HepG2 (cell line): ENCODE results near the gene LIMK2. TPM values are rescaled to one million over a fixed set of nuclear protein-coding genes. Genes with fewer than 3 reads are reported as not detected.

ENCODE experiments used
- CCDC6 ChIP-seq: sonication (generic); formaldehyde crosslinking; IDR thresholded peaks from 2 replicates; pipeline ENCODE4 v1.8.1; 2022; ENCODE audit warnings: mild to moderate bottlenecking, missing genetic modification reagents, moderate library complexity
- DBP ChIP-seq: sonication (generic); formaldehyde crosslinking; IDR thresholded peaks from 2 replicates; pipeline ENCODE4 v1.4.0; 2020; ENCODE audit warnings: missing genetic modification reagents; ENCODE audit errors: not compliant biosample characterization
- FOXA3 ChIP-seq: IDR thresholded peaks from 2 replicates; pipeline ENCODE4 v1.6.1; 2016; ENCODE audit warnings: missing genetic modification reagents, missing compliant biosample characterization
- GATA4 ChIP-seq: sonication (generic); IDR thresholded peaks from 2 replicates; pipeline ENCODE4 v1.6.1; 2016; ENCODE audit warnings: antibody characterized with exemption, low read depth, borderline replicate concordance
- HMG20B ChIP-seq: conservative IDR thresholded peaks from 2 replicates; pipeline ENCODE4 v1.6.1; 2016; ENCODE audit warnings: missing genetic modification reagents, missing compliant biosample characterization
- JUN ChIP-seq: sonication (generic); formaldehyde crosslinking; IDR thresholded peaks from 2 replicates; pipeline ENCODE4 v1.4.0; 2020; ENCODE audit warnings: mild to moderate bottlenecking, missing genetic modification reagents
- NR0B2 ChIP-seq: sonication (generic); formaldehyde crosslinking; IDR thresholded peaks from 2 replicates; pipeline ENCODE4 v1.4.0; 2020; ENCODE audit warnings: mild to moderate bottlenecking, missing genetic modification reagents
- NR2C2 ChIP-seq: sonication (generic); formaldehyde crosslinking; IDR thresholded peaks from 2 replicates; pipeline ENCODE4 v1.4.0; 2020; ENCODE audit warnings: missing genetic modification reagents, mild to moderate bottlenecking, moderate library complexity, borderline replicate concordance
- PHF8 ChIP-seq: sonication (generic); formaldehyde crosslinking; IDR thresholded peaks from 2 replicates; pipeline ENCODE4 v1.5.0; 2020; ENCODE audit warnings: missing genetic modification reagents
- RARA ChIP-seq: IDR thresholded peaks from 2 replicates; pipeline ENCODE4 v1.6.1; 2016; ENCODE audit warnings: missing genetic modification reagents, missing compliant biosample characterization
- REPIN1 ChIP-seq: sonication (generic); formaldehyde crosslinking; IDR thresholded peaks from 2 replicates; pipeline ENCODE4 v1.8.0; 2022; ENCODE audit warnings: missing genetic modification reagents, low read depth, mild to moderate bottlenecking, borderline replicate concordance
- REST ChIP-seq, 2 experiments: IDR thresholded peaks; 2 replicates each; pipeline ENCODE4 v1.6.1; 2011 to 2012; ENCODE audit warnings: low read length in 2 of 2, borderline replicate concordance in 1 of 2, low read depth in 1 of 2, mild to moderate bottlenecking in 1 of 2, moderate library complexity in 1 of 2
- SMAD1 ChIP-seq: sonication (generic); formaldehyde crosslinking; IDR thresholded peaks from 2 replicates; pipeline ENCODE4 v1.4.0; 2020; ENCODE audit warnings: missing genetic modification reagents, low read depth, mild to moderate bottlenecking, borderline replicate concordance
- SNAPC2 ChIP-seq: sonication (generic); formaldehyde crosslinking; IDR thresholded peaks from 2 replicates; pipeline ENCODE4 v1.8.1; 2022; ENCODE audit warnings: mild to moderate bottlenecking, missing genetic modification reagents
- SSRP1 ChIP-seq: IDR thresholded peaks from 2 replicates; pipeline ENCODE4 v1.6.1; 2016; ENCODE audit warnings: control low read depth
- STAG1 ChIP-seq: sonication (generic); formaldehyde crosslinking; IDR thresholded peaks from 2 replicates; pipeline ENCODE4 v1.4.0; 2020; ENCODE audit warnings: missing genetic modification reagents
- TOPORS ChIP-seq: sonication (generic); formaldehyde crosslinking; IDR thresholded peaks from 2 replicates; pipeline ENCODE4 v1.8.0; 2023; ENCODE audit warnings: mild to moderate bottlenecking, missing genetic modification reagents
- TSC22D2 ChIP-seq: sonication (generic); formaldehyde crosslinking; IDR thresholded peaks from 2 replicates; pipeline ENCODE4 v1.5.1; 2020; ENCODE audit warnings: missing genetic modification reagents, mild to moderate bottlenecking, borderline replicate concordance
- ZBTB1 ChIP-seq: sonication (generic); formaldehyde crosslinking; IDR thresholded peaks from 2 replicates; pipeline ENCODE4 v1.4.0; 2020; ENCODE audit warnings: missing genetic modification reagents, borderline replicate concordance
- ZBTB20 ChIP-seq: sonication (generic); formaldehyde crosslinking; IDR thresholded peaks from 2 replicates; pipeline ENCODE4 v1.8.1; 2023; ENCODE audit warnings: missing genetic modification reagents, low read depth, mild to moderate bottlenecking, borderline replicate concordance
- ZFP41 ChIP-seq: sonication (generic); formaldehyde crosslinking; IDR thresholded peaks from 2 replicates; pipeline ENCODE4 v1.4.0; 2020; ENCODE audit warnings: mild to moderate bottlenecking, missing genetic modification reagents, borderline replicate concordance
- ZKSCAN1 ChIP-seq: fragments of 150-350 bp; IDR thresholded peaks from 2 replicates; pipeline ENCODE4 v1.6.1; 2014; ENCODE audit warnings: low read length
- ZNF441 ChIP-seq: sonication (generic); formaldehyde crosslinking; IDR thresholded peaks from 2 replicates; pipeline ENCODE4 v1.7.0; 2021; ENCODE audit warnings: missing genetic modification reagents, borderline replicate concordance
- ZNF567 ChIP-seq: sonication (generic); formaldehyde crosslinking; IDR thresholded peaks from 2 replicates; pipeline ENCODE4 v1.8.1; 2023; ENCODE audit warnings: mild to moderate bottlenecking, missing genetic modification reagents, borderline replicate concordance
- polyA plus RNA-seq, 8 experiments: library from polyadenylated mRNA; depleted of rRNA in 3 of 8; stranded (reverse) in 7 of 8; unstranded in 1 of 8; fragments of >200 nt; fragmentation: Illumina TruSeq in 4 of 8; extraction: Trizol in 4 of 8; gene quantifications; 2 replicates each; pipeline versions ENCODE4 v1.2.1 to v1.2.3, GENCODE V29; 2011 to 2016; ENCODE audit warnings: low read depth in 4 of 8, missing spikeins in 1 of 8, mixed read lengths in 1 of 8; ENCODE audit not compliant: insufficient read depth in 1 of 8
- total RNA-seq, 5 experiments: library from RNA; depleted of rRNA; stranded (reverse); fragments of >200 nt; fragmentation: Illumina TruSeq; extraction: Trizol; gene quantifications; 2 replicates each; pipeline ENCODE4 v1.2.3, GENCODE V29; 2016; ENCODE audit warnings: low read depth in 1 of 5

Gene LIMK2
- total and polyA plus RNA-seq, 2 of the 13 experiments (the other 11 are each of a cell fraction or from before 2014, with no cell fraction given), result 20.9 to 29.8 TPM

GRCh38 chr22:31250740-31251600, 38.9 kb downstream of the LIMK2 start (continued):
- no peak for TF ChIP-seq DBP (CRISPR knock-in tag)
- no peak for TF ChIP-seq SMAD1 (CRISPR knock-in tag)
- no peak for TF ChIP-seq ZKSCAN1
- TF ChIP-seq ZBTB20 (CRISPR knock-in tag), result no peak
- no peak for TF ChIP-seq TSC22D2 (CRISPR knock-in tag)
- TF ChIP-seq REPIN1 (CRISPR knock-in tag), result no peak
- 0 out of 2 replicates have a peak, but pooled peaks have one; percentile 35 for TF ChIP-seq FOXA3 (CRISPR knock-in tag)
- no peak for TF ChIP-seq PHF8 (CRISPR knock-in tag)
- no peak for TF ChIP-seq CCDC6 (CRISPR knock-in tag)
- peak; percentile 50; the same call in 1 of the 2 replicates for TF ChIP-seq HMG20B (CRISPR knock-in tag)
- no peak for TF ChIP-seq JUN
- peak; percentile 60 for TF ChIP-seq RARA (CRISPR knock-in tag)
- TF ChIP-seq SSRP1, result no peak
- no peak for TF ChIP-seq NR0B2 (CRISPR knock-in tag)
- TF ChIP-seq STAG1 (CRISPR knock-in tag), result no peak
- no peak for TF ChIP-seq TOPORS (CRISPR knock-in tag)
- no peak for TF ChIP-seq ZBTB1 (CRISPR knock-in tag)
- no peak for TF ChIP-seq SNAPC2
- no peak for TF ChIP-seq ZNF441
- no peak for TF ChIP-seq NR2C2 (CRISPR knock-in tag)
- no peak for TF ChIP-seq REST (IDR thresholded peaks at IDR 0.05; ENCODE audit: borderline replicate concordance in 1 of 2, low read depth in 1 of 2, low read length in 2 of 2)
- no peak for TF ChIP-seq ZFP41 (CRISPR knock-in tag)
- TF ChIP-seq GATA4, result no peak
- TF ChIP-seq ZNF567 (CRISPR knock-in tag), result no peak
